GM23248 (cell line): ENCODE results near the gene HERPUD1.

Experiments used
- EZH2 ChIP-seq: fragments of 200-600 bp; sonication (generic); IDR thresholded peaks from 2 replicates; pipeline ENCODE4 v1.6.1; 2018; ENCODE audit warnings: antibody characterized with exemption, mild to moderate bottlenecking; ENCODE audit not compliant: insufficient read depth, poor library complexity, severe bottlenecking
- EZH2phosphoT487 ChIP-seq: fragments of 200-600 bp; sonication (generic); IDR thresholded peaks from 2 replicates; pipeline ENCODE4 v1.6.1; 2018; ENCODE audit warnings: antibody characterized with exemption, moderate library complexity, mild to moderate bottlenecking, low read depth; ENCODE audit not compliant: insufficient read depth

DNA sequence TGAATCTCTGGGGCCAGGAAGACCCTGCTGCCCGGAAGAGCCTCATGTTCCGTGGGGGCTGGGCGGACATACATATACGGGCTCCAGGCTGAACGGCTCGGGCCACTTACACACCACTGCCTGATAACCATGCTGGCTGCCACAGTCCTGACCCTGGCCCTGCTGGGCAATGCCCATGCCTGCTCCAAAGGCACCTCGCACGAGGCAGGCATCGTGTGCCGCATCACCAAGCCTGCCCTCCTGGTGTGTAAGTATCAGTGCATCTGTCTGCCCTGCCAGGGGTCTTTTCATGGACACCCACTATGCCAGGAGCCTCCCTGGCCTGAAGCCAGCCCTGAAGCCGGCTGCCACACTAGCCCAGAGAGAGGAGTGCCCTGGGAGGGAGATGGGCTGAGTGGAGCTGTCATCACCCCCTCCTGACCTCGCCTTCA lies 29.9 kb downstream of the HERPUD1 start, which contains the start of gene CETP:
- TF ChIP-seq EZH2phosphoT487: no peak
- TF ChIP-seq EZH2: no peak
